ENCODE results near the gene GRPEL1.

GRPEL1 gene

DNA sequence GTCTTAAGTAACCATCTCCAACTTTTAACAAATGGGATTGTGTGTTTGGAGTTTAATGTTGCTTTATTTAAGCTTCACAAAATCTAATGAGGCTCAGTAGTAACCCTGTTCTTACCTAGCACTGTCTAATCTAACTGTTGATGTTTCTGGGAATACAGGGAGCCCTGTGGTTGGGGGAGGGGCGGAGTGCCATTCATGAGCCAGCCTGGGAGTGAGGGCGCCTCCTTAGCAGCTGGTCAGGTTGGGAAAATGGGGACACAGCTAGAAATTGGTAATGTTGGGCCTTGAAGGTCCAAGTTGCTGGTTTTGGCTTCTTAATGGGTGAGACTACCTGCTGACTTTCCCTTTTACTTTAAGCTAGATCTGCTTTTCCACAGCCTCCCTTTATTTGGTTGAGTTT, 47.6 kb downstream of the GRPEL1 start:
- DNase-seq (ENCODE audit: low read depth in 1 of 2, low spot score in 1 of 2) = no peak
- Histone ChIP-seq H3K27me3 (ENCODE audit: insufficient read depth, poor library complexity, severe bottlenecking) (no peaks in the 10 kb centered on the region), H3K27ac (replicated peaks) (no peak overlapping the region), H3K4me3 (replicated peaks; ENCODE audit: insufficient read depth, low read length) (no peak overlapping the region)
- TF ChIP-seq POLR2AphosphoS5 (IDR thresholded peaks at IDR 0.05; ENCODE audit: low read depth) = no peak
- no peak for TF ChIP-seq SPI1 (IDR thresholded peaks at IDR 0.05; ENCODE audit: borderline replicate concordance, low read depth)
- TF ChIP-seq, protein P1, sequence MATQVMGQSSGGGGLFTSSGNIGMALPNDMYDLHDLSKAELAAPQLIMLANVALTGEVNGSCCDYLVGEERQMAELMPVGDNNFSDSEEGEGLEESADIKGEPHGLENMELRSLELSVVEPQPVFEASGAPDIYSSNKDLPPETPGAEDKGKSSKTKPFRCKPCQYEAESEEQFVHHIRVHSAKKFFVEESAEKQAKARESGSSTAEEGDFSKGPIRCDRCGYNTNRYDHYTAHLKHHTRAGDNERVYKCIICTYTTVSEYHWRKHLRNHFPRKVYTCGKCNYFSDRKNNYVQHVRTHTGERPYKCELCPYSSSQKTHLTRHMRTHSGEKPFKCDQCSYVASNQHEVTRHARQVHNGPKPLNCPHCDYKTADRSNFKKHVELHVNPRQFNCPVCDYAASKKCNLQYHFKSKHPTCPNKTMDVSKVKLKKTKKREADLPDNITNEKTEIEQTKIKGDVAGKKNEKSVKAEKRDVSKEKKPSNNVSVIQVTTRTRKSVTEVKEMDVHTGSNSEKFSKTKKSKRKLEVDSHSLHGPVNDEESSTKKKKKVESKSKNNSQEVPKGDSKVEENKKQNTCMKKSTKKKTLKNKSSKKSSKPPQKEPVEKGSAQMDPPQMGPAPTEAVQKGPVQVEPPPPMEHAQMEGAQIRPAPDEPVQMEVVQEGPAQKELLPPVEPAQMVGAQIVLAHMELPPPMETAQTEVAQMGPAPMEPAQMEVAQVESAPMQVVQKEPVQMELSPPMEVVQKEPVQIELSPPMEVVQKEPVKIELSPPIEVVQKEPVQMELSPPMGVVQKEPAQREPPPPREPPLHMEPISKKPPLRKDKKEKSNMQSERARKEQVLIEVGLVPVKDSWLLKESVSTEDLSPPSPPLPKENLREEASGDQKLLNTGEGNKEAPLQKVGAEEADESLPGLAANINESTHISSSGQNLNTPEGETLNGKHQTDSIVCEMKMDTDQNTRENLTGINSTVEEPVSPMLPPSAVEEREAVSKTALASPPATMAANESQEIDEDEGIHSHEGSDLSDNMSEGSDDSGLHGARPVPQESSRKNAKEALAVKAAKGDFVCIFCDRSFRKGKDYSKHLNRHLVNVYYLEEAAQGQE (IDR thresholded peaks at IDR 0.05; ENCODE audit: insufficient replicate concordance, low read depth) = no peak
- no peak for TF ChIP-seq GABPA (IDR thresholded peaks at IDR 0.05; ENCODE audit: low read depth)
- TF ChIP-seq, protein P2, sequence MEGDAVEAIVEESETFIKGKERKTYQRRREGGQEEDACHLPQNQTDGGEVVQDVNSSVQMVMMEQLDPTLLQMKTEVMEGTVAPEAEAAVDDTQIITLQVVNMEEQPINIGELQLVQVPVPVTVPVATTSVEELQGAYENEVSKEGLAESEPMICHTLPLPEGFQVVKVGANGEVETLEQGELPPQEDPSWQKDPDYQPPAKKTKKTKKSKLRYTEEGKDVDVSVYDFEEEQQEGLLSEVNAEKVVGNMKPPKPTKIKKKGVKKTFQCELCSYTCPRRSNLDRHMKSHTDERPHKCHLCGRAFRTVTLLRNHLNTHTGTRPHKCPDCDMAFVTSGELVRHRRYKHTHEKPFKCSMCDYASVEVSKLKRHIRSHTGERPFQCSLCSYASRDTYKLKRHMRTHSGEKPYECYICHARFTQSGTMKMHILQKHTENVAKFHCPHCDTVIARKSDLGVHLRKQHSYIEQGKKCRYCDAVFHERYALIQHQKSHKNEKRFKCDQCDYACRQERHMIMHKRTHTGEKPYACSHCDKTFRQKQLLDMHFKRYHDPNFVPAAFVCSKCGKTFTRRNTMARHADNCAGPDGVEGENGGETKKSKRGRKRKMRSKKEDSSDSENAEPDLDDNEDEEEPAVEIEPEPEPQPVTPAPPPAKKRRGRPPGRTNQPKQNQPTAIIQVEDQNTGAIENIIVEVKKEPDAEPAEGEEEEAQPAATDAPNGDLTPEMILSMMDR (IDR thresholded peaks at IDR 0.05; ENCODE audit: insufficient read depth, low read length) = no peak

DNA sequence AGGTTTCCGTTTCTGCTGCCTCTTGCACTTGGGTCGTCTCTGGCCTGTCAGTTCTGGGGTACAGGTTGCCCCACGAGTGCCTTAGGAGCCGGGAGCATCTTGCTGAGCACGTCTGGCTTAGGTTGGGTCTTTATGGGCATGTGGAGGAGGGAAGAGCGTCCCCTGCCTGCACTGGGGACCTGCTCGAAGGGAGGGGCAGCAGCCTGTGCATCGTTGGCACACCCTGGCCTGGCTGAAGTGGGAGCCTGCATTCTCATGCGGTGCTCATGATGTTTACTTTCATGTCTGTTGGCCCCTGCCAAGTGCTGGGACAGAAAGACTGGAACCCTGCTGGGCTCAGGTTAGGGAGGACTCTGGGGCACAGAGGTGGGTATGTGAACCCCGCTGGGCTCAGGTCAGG, 48.5 kb downstream of the GRPEL1 start:
- Histone ChIP-seq H3K27me3 (ENCODE audit: insufficient read depth, poor library complexity, severe bottlenecking) (no peaks in the 10 kb centered on the region), H3K4me3 (replicated peaks; ENCODE audit: insufficient read depth, low read length) (no peak overlapping the region), H3K27ac (replicated peaks) (no peak overlapping the region)
- TF ChIP-seq GABPA (IDR thresholded peaks at IDR 0.05; ENCODE audit: low read depth) = no peak
- TF ChIP-seq SPI1 (IDR thresholded peaks at IDR 0.05; ENCODE audit: borderline replicate concordance, low read depth) = no peak
- TF ChIP-seq, protein P2 (IDR thresholded peaks at IDR 0.05; ENCODE audit: insufficient read depth, low read length) = no peak
- TF ChIP-seq POLR2AphosphoS5 (IDR thresholded peaks at IDR 0.05; ENCODE audit: low read depth) = no peak
- TF ChIP-seq, protein P1 (IDR thresholded peaks at IDR 0.05; ENCODE audit: insufficient replicate concordance, low read depth) = no peak
- no peak for DNase-seq (ENCODE audit: low read depth in 1 of 2, low spot score in 1 of 2)

DNA sequence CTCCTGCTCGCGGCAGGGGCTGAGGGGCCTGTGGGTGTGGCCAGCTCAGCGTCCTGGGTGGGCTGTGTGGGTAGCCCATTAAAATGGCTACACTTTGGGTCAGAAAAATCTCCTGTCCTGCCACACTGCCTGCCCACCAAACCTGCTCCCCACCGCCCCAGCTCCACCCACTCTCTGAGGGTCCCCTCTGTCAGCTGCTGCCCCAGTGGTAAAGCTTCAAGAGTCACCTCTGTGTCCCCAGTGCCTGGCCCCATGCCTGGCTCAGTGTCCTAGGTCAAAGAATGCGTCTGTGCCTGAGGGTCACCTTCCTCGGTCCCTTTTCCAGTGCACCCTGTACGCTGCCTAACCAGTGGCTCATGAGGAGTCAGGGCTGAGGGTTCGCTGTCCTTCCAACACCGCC, 49.6 kb downstream of the GRPEL1 start:
- no peak for TF ChIP-seq GABPA (IDR thresholded peaks at IDR 0.05; ENCODE audit: low read depth)
- TF ChIP-seq POLR2AphosphoS5 (IDR thresholded peaks at IDR 0.05; ENCODE audit: low read depth) = no peak
- TF ChIP-seq, protein P1 (IDR thresholded peaks at IDR 0.05; ENCODE audit: insufficient replicate concordance, low read depth) = no peak
- TF ChIP-seq SPI1 (IDR thresholded peaks at IDR 0.05; ENCODE audit: borderline replicate concordance, low read depth) = no peak
- TF ChIP-seq, protein P2 (IDR thresholded peaks at IDR 0.05; ENCODE audit: insufficient read depth, low read length) = no peak
- H3K27ac ChIP-seq (replicated peaks) = no peak overlapping the region

More for the DNA sequence above, 49.6 kb downstream of the GRPEL1 start:
- DNase-seq (ENCODE audit: low read depth in 1 of 2, low spot score in 1 of 2) = no peak
- Histone ChIP-seq H3K27me3 (ENCODE audit: insufficient read depth, poor library complexity, severe bottlenecking) (no peaks in the 10 kb centered on the region), H3K4me3 (replicated peaks; ENCODE audit: insufficient read depth, low read length) (no peak overlapping the region)

Measured in HL-60 (cell line).